Neural cell (in vitro differentiated cells): ENCODE results near the gene ASTL.

Experiments used
- CTCF ChIP-seq: fragments of 450-650 bp; IDR thresholded peaks from 2 replicates; pipeline ENCODE4 v1.5.1; 2014; ENCODE audit warnings: antibody characterized with exemption, mild to moderate bottlenecking, moderate library complexity; ENCODE audit not compliant: poor library complexity, severe bottlenecking
- EP300 ChIP-seq: fragments of 450-650 bp; conservative IDR thresholded peaks from 2 replicates; pipeline ENCODE4 v1.6.1; 2014; ENCODE audit warnings: antibody characterized with exemption, mild to moderate bottlenecking, moderate library complexity; ENCODE audit not compliant: poor library complexity, severe bottlenecking
- EZH2 ChIP-seq: fragments of 200-600, 300-800 bp; shearing (Covaris generic), sonication (generic); IDR thresholded peaks from 2 replicates; pipeline ENCODE4 v1.6.1; 2014; ENCODE audit warnings: antibody characterized with exemption, low read length, borderline replicate concordance, mild to moderate bottlenecking; ENCODE audit not compliant: insufficient read depth, poor library complexity, severe bottlenecking
- MXI1 ChIP-seq: fragments of 450-650 bp; conservative IDR thresholded peaks from 2 replicates; pipeline ENCODE4 v1.6.1; 2014; ENCODE audit warnings: antibody characterized with exemption, mild to moderate bottlenecking; ENCODE audit not compliant: poor library complexity, severe bottlenecking
- POLR2AphosphoS5 ChIP-seq: IDR thresholded peaks from 2 replicates; pipeline ENCODE4 v1.6.1; 2012
- RAD21 ChIP-seq: fragments of 450-650 bp; conservative IDR thresholded peaks from 2 replicates; pipeline ENCODE4 v1.6.1; 2014; ENCODE audit warnings: antibody characterized with exemption, mild to moderate bottlenecking, moderate library complexity
- SMC3 ChIP-seq: fragments of 450-650 bp; conservative IDR thresholded peaks from 2 replicates; pipeline ENCODE4 v1.6.1; 2014; ENCODE audit warnings: antibody characterized with exemption, mild to moderate bottlenecking, moderate library complexity; ENCODE audit not compliant: poor library complexity
- TAF1 ChIP-seq: IDR thresholded peaks from 2 replicates; pipeline ENCODE4 v1.6.1; 2012; ENCODE audit warnings: low read depth
- TF ChIP-seq, protein P1 (sequence below): IDR thresholded peaks from 2 replicates; pipeline ENCODE4 v1.6.1; 2012; ENCODE audit warnings: borderline replicate concordance

GRCh38 chr2:96167407-96168013 is 29.2 kb upstream of the ASTL start:
- no peak for TF ChIP-seq POLR2AphosphoS5
- TF ChIP-seq CTCF = no peak
- TF ChIP-seq EZH2 = no peak
- no peak for TF ChIP-seq TAF1
- TF ChIP-seq RAD21 = no peak
- TF ChIP-seq SMC3 = no peak
- no peak for TF ChIP-seq MXI1
- TF ChIP-seq, protein P1, sequence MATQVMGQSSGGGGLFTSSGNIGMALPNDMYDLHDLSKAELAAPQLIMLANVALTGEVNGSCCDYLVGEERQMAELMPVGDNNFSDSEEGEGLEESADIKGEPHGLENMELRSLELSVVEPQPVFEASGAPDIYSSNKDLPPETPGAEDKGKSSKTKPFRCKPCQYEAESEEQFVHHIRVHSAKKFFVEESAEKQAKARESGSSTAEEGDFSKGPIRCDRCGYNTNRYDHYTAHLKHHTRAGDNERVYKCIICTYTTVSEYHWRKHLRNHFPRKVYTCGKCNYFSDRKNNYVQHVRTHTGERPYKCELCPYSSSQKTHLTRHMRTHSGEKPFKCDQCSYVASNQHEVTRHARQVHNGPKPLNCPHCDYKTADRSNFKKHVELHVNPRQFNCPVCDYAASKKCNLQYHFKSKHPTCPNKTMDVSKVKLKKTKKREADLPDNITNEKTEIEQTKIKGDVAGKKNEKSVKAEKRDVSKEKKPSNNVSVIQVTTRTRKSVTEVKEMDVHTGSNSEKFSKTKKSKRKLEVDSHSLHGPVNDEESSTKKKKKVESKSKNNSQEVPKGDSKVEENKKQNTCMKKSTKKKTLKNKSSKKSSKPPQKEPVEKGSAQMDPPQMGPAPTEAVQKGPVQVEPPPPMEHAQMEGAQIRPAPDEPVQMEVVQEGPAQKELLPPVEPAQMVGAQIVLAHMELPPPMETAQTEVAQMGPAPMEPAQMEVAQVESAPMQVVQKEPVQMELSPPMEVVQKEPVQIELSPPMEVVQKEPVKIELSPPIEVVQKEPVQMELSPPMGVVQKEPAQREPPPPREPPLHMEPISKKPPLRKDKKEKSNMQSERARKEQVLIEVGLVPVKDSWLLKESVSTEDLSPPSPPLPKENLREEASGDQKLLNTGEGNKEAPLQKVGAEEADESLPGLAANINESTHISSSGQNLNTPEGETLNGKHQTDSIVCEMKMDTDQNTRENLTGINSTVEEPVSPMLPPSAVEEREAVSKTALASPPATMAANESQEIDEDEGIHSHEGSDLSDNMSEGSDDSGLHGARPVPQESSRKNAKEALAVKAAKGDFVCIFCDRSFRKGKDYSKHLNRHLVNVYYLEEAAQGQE = no peak
- no peak for TF ChIP-seq EP300
